Breast epithelium (tissue), 3 donors: Measurements from ENCODE around the gene AIG1.

Experiments used
- CTCF ChIP-seq, 3 donors: fragments of 450-650 bp; IDR thresholded peaks; one replicate each; pipeline ENCODE4 v1.5.1; 2016 to 2017; ENCODE audit warnings: antibody characterized with exemption in 3 of 3, mild to moderate bottlenecking in 3 of 3, moderate library complexity in 3 of 3
- POLR2A ChIP-seq: fragments of 450-650 bp; IDR thresholded peaks from one replicate; pipeline ENCODE4 v1.6.1; 2016; ENCODE audit warnings: antibody characterized with exemption, mild to moderate bottlenecking, moderate library complexity
- POLR2AphosphoS5 ChIP-seq, 3 donors: sonication (generic); formaldehyde crosslinking; IDR thresholded peaks; one replicate each; pipeline ENCODE4 v1.6.1; 2017; ENCODE audit warnings: antibody characterized with exemption in 3 of 3

- no peak for TF ChIP-seq CTCF (IDR thresholded peaks at IDR 0.05)
- TF ChIP-seq POLR2A, result no peak
- no peak for TF ChIP-seq POLR2AphosphoS5 (IDR thresholded peaks at IDR 0.05)
Observed at GRCh38 chr6:143149771-143150170, 89.1 kb downstream of the AIG1 start.
